Gastroesophageal sphincter (tissue), 2 donors: ENCODE results near the gene CD8B.

ENCODE experiments used
- POLR2A ChIP-seq, 2 donors: fragments of 450-650 bp; IDR thresholded peaks; one replicate each; pipeline ENCODE4 v1.6.1; 2017; ENCODE audit warnings: antibody characterized with exemption in 2 of 2, mild to moderate bottlenecking in 2 of 2, moderate library complexity in 1 of 2
- POLR2AphosphoS5 ChIP-seq: sonication (generic); formaldehyde crosslinking; IDR thresholded peaks from one replicate; pipeline ENCODE4 v1.6.1; 2017; ENCODE audit warnings: antibody characterized with exemption

GRCh38 chr2:86768189-86768949 lies 93.3 kb downstream of the CD8B start:
- TF ChIP-seq POLR2AphosphoS5 = no peak
- TF ChIP-seq POLR2A (IDR thresholded peaks at IDR 0.05) = no peak
